GM12801 (cell line): Measurements from ENCODE around the gene PIEZO2.

ENCODE experiments used
- TF ChIP-seq, protein P1 (sequence below): IDR thresholded peaks from one replicate; pipeline ENCODE4 v1.5.1; 2011; ENCODE audit warnings: control low read depth; ENCODE audit not compliant: insufficient read length; ENCODE audit errors: extremely low read depth

The PIEZO2 gene

GRCh38 chr18:11020161-11020853, 129.1 kb downstream of the PIEZO2 start:
- TF ChIP-seq, protein P1, sequence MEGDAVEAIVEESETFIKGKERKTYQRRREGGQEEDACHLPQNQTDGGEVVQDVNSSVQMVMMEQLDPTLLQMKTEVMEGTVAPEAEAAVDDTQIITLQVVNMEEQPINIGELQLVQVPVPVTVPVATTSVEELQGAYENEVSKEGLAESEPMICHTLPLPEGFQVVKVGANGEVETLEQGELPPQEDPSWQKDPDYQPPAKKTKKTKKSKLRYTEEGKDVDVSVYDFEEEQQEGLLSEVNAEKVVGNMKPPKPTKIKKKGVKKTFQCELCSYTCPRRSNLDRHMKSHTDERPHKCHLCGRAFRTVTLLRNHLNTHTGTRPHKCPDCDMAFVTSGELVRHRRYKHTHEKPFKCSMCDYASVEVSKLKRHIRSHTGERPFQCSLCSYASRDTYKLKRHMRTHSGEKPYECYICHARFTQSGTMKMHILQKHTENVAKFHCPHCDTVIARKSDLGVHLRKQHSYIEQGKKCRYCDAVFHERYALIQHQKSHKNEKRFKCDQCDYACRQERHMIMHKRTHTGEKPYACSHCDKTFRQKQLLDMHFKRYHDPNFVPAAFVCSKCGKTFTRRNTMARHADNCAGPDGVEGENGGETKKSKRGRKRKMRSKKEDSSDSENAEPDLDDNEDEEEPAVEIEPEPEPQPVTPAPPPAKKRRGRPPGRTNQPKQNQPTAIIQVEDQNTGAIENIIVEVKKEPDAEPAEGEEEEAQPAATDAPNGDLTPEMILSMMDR, result no peak

- TF ChIP-seq, protein P1, result no peak
Measured at GRCh38 chr18:11019295-11020105, 129.9 kb downstream of the PIEZO2 start.

- TF ChIP-seq, protein P1, result no peak
Measured at GRCh38 chr18:11009869-11010268, 139.5 kb downstream of the PIEZO2 start.

GRCh38 chr18:11009147-11009546, 140.2 kb downstream of the PIEZO2 start:
- TF ChIP-seq, protein P1, result no peak

GRCh38 chr18:11008505-11008904, 140.9 kb downstream of the PIEZO2 start:
- TF ChIP-seq, protein P1, result no peak

DNA sequence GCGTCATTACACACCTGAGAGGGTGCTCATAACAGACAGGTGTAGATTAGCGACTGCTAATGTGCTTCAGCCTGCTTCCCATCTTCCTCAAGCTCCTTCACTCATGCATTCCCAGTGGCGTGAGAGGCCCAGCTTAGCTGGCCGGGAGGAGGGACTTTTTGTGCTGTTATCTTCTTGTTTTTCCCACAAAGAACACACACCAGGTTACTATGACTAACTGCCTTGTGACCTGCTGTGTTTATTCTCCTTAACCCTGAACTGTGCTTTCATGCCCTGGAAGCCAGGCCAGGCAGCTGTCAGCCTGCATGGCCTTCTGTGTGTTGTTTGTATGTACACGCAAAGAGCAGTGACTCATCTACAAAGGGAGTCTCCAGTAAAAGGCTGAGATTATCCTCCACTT, 143.8 kb downstream of the PIEZO2 start:
- TF ChIP-seq, protein P1, result no peak

GRCh38 chr18:11004951-11005350, 144.4 kb downstream of the PIEZO2 start:
- TF ChIP-seq, protein P1, result no peak
